Stimulated activated CD8-positive, alpha-beta memory T cell treated with anti-CD3 and anti-CD28 coated beads, Interleukin-15, amount 100 ng/mL, for 24 hours (primary cell): ENCODE measurements around the gene MAML3.
"Not testable (repeated sequence)": the region's sequence is repeated elsewhere in the genome, so short reads cannot be mapped to it uniquely, and the experiment has no call there.

Source experiments
- DNase-seq: peaks from one replicate; pipeline ENCODE4 v3.0.0-alpha.2; 2020; ENCODE audit warnings: low read depth

Gene MAML3

GRCh38 chr4:139961344-139961946, 192.5 kb downstream of the MAML3 start:
- no peak for DNase-seq

GRCh38 chr4:139959396-139959795, 194.6 kb downstream of the MAML3 start:
- no peak for DNase-seq

GRCh38 chr4:139958739-139959098, 195.3 kb downstream of the MAML3 start:
- DNase-seq: no peak

- DNase-seq: no peak
Measured at GRCh38 chr4:139957986-139958738, 195.8 kb downstream of the MAML3 start.

- no peak for DNase-seq
Measured at GRCh38 chr4:139957065-139957464, 196.9 kb downstream of the MAML3 start.

GRCh38 chr4:139956507-139957017, 197.4 kb downstream of the MAML3 start:
- no peak for DNase-seq

GRCh38 chr4:139955600-139955999, 198.4 kb downstream of the MAML3 start:
- DNase-seq: no peak

GRCh38 chr4:139954512-139954911, 199.5 kb downstream of the MAML3 start:
- no peak for DNase-seq

- no peak for DNase-seq
Measured at GRCh38 chr4:139951021-139951420, 203.0 kb downstream of the MAML3 start.

- no peak for DNase-seq
Measured at GRCh38 chr4:139950568-139950967, 203.4 kb downstream of the MAML3 start.

- not testable (repeated sequence) for DNase-seq
Measured at GRCh38 chr4:139944916-139945315, 209.1 kb downstream of the MAML3 start.

GRCh38 chr4:139943277-139943676, 210.7 kb downstream of the MAML3 start:
- no peak for DNase-seq

GRCh38 chr4:139942241-139942640, 211.7 kb downstream of the MAML3 start:
- no peak for DNase-seq

- DNase-seq: no peak
Measured at GRCh38 chr4:139940600-139940999, 213.4 kb downstream of the MAML3 start.

GRCh38 chr4:139938414-139938813, 215.6 kb downstream of the MAML3 start:
- no peak for DNase-seq

- DNase-seq: no peak
Measured at GRCh38 chr4:139935911-139936310, 218.1 kb downstream of the MAML3 start.

GRCh38 chr4:139934708-139935195, 219.2 kb downstream of the MAML3 start:
- no peak for DNase-seq

GRCh38 chr4:139934057-139934707, 219.8 kb downstream of the MAML3 start:
- no peak for DNase-seq

- no peak for DNase-seq
Measured at GRCh38 chr4:139933541-139933940, 220.4 kb downstream of the MAML3 start.

GRCh38 chr4:139933104-139933503, 220.9 kb downstream of the MAML3 start:
- no peak for DNase-seq

- no peak for DNase-seq
Measured at GRCh38 chr4:139924782-139925181, 229.2 kb downstream of the MAML3 start.

- no peak for DNase-seq
Measured at GRCh38 chr4:139922406-139923024, 231.5 kb downstream of the MAML3 start.
